Activated naive CD8-positive, alpha-beta T cell treated with anti-CD3 and anti-CD28 coated beads, Interleukin-2, amount 10 ng/mL, durations not matched to agents 7 days and 5 days (primary cell): ENCODE measurements around the gene NREP. TPM values are rescaled to one million over a fixed set of nuclear protein-coding genes. Genes with fewer than 3 reads are reported as not detected.

ENCODE experiments used
- ATAC-seq: fragments of 150-1000 bp; cut with Tn5 transposase; one replicate; pipeline ENCODE4 v1.10.0; 2021; ENCODE audit warnings: low read depth, moderate library complexity
- POLR2A ChIA-PET: fragments of 350-600 bp; sonication (Branson Sonifier 250); formaldehyde crosslinking; loops from one replicate; lab custom pipeline; 2021; ENCODE audit warnings: antibody characterized with exemption; lab: Charles Lee
- DNase-seq: peaks from one replicate; pipeline ENCODE4 v3.0.0; 2021
- H3K27ac Mint-ChIP-seq: one replicate; pipeline ENCODE4 v1.8.0; 2022; ENCODE audit warnings: mild to moderate bottlenecking, mixed read lengths
- H3K27me3 Mint-ChIP-seq: one replicate; pipeline ENCODE4 v1.8.0; 2022; ENCODE audit warnings: mild to moderate bottlenecking, moderate library complexity, mixed read lengths
- H3K36me3 Mint-ChIP-seq: one replicate; pipeline ENCODE4 v1.8.0; 2021; ENCODE audit warnings: mild to moderate bottlenecking, mixed read lengths
- H3K4me1 Mint-ChIP-seq: one replicate; pipeline ENCODE4 v1.8.0; 2021; ENCODE audit warnings: mixed read lengths
- H3K4me3 Mint-ChIP-seq: one replicate; pipeline ENCODE4 v1.8.0; 2022; ENCODE audit warnings: mild to moderate bottlenecking, moderate library complexity, mixed read lengths
- H3K9me3 Mint-ChIP-seq: one replicate; pipeline ENCODE4 v1.8.0; 2021; ENCODE audit warnings: mixed read lengths
- total RNA-seq, 2 experiments: library from RNA; stranded (reverse); gene quantifications; one replicate each; pipeline ENCODE4 v1.2.3, GENCODE V29; 2021

The NREP gene
- total RNA-seq, 2 experiments from 2014 or later: 19.6 to 20.2 TPM

DNA sequence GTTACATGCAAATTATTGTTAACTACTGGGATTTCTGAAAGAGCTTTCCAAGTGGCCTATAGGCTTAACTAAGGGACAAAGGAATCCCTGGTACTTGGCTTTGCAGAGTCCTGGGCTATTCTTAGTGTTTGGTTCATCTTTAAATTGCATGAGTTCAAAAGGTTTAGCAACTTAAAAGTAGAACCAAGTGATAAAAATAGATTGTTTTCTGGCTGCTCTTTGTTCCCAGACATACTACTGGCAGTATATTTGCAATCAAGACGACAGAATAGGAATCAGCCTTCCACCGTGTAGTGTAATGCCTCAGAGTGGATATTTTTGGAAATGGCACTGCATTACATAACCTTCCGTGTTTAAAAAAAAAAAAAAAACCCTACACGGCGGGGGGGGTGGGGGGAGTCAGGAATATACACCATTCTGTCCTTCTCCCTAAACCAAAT is 1.0 kb downstream of the NREP start:
- Mint-ChIP-seq H3K4me1 (peaks cover 20% of the 10 kb centered on the region), H3K4me3 (peak overlapping the region; percentile 90), H3K36me3 (peaks cover 15% of the 10 kb centered on the region), H3K27me3 (no peaks in the 10 kb centered on the region), H3K9me3 (peaks cover 3% of the 10 kb centered on the region), H3K27ac (no peak overlapping the region)
- POLR2A ChIA-PET: interaction anchor here (2.8 kb wide), 1 partner anchor 14 kb away, joined by 21 read pairs; no protein-coding TSS in a partner anchor
- ATAC-seq (no peak), DNase-seq (no peak)

DNA sequence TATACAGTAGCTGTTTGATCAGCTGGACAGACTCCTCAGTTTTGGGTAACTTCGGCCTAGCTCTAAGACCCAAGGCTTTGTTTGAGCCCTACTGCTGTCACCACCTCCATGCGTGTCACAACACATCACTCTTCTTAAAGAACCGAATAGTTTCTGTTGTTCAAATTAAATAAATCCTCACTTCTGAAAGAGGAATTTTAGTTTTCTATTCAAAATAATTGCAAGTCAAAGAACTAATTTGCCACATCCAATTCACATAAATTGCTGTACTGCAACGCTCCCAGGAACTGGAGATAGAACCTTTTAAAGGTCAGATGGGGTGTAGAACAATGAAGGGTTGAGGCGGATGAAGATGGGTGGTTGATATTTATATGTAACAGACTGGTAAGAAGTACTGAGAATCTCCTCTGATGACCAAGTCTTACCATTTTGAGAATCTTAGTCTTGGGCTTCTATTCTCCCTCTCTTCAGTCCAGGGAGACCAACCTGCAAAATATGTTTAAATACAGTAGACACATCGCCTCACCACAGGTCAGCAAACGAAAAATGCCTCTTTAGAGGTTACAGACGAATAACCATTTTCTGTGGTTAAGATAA is 1.6 kb downstream of the NREP start:
- Mint-ChIP-seq H3K36me3 (peaks cover 15% of the 10 kb centered on the region), H3K9me3 (peaks cover 3% of the 10 kb centered on the region), H3K4me1 (peaks cover 20% of the 10 kb centered on the region), H3K4me3 (peak overlapping the region; percentile 90), H3K27ac (no peak overlapping the region), H3K27me3 (no peaks in the 10 kb centered on the region)
- DNase-seq: no peak
- no peak for ATAC-seq
- POLR2A ChIA-PET: no interaction called here

DNA sequence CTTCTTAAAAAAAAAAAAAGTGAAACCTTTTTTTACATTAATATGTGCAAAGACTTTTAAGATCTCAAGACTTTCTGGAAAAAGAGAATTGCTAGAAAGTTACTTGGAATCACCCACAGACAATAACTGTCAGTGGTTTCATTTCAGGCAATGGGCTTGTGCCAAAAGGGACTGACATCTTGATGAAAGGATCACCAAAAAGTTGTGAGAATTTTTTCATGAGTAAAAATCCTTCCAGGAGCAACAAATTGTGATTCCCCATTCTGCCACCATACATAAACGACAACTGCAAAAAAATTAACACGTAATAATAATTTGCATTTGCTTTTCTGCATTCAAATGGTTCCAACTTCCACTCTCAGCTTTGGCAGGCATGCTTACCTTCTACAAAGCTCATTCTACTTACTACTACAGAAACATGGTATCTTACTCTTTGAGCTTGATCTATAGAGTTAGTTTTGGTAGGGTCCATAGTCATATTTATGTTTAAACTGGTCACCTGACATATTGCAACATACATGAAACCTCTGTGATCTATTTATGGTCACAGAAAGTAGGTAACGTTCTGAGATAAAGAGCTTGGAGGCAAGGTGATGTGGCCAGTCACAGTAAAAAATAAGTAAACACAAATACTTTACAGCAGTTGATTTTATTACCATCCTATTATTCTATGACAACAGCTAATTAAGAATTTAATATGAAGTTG is 3.0 kb downstream of the NREP start:
- peaks cover 3% of the 10 kb centered on the region for H3K9me3 Mint-ChIP-seq
- DNase-seq (no peak), ATAC-seq (no peak)
- no peaks in the 10 kb centered on the region for H3K27me3 Mint-ChIP-seq
- POLR2A ChIA-PET: interaction anchor here (1.4 kb wide), 1 partner anchor 13 kb away, joined by 3 read pairs; no protein-coding TSS in a partner anchor
- no peak overlapping the region for H3K4me3 Mint-ChIP-seq
- H3K36me3 Mint-ChIP-seq: peaks cover 17% of the 10 kb centered on the region
- no peak overlapping the region for H3K27ac Mint-ChIP-seq
- H3K4me1 Mint-ChIP-seq: peaks cover 20% of the 10 kb centered on the region

DNA sequence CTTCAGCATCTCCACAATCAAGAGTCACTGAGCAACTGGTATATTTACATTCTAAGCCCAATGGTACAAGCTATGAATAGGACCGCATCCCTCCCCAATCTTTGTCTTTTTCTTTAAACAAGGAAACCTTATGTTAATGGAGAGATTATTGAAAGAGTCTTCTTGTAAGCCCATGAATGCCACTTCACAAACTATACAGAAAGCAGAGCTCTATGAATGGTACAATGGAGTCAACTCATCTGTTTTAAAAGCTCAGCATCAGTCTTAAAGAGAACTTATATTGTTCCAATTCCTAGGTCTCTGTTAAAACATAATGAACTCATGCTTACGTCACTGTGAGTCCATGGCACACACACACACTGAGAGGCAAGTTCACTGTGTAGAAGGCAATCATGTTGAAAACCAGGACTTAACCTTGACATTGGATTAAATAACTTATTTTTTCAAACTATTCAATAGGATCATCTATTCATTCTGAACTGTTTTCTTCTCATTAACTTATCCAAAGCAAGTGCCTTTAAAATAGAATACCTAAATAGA is 4.5 kb downstream of the NREP start:
- H3K4me3 Mint-ChIP-seq: no peak overlapping the region
- no peak for ATAC-seq

DNA sequence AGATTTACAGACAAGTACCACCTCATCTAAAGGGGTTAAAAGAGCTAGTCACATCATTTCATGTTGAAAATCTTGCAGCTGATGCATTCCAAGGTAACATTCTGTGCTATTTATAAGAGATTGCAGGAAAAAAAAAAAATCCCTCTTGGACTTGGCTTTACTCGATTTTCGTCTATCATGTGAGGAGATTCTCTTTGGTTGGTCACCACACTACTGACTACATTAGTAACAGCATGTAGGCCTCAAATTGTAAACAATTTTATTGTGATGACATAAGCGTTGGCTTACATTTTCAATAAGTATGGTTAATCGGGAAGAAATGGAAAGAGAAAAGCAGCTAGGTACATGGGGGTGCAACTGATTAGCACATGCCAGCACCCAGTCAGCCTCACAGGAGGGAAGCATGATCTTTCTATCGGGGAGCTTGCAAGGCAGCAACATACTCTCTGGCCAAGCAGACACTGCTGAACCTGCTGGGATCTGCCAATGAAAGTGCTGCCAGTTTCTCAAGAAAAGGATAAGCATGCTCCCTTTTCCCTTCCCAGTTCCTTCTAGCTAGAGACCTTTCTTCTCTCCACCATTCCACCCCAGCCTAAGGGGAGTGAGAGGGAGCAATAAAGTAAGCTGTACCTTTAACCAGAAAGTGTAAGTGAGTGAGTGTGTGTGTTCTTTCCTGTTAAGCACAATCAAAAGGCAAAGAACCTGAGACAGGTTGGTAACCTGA is 7.5 kb downstream of the NREP start:
- POLR2A ChIA-PET: no interaction called here
- no peak for ATAC-seq
- no peak for DNase-seq
- Mint-ChIP-seq H3K27ac (no peak overlapping the region), H3K4me3 (no peak overlapping the region), H3K4me1 (peaks cover 4% of the 10 kb centered on the region), H3K36me3 (peaks cover 25% of the 10 kb centered on the region), H3K9me3 (peaks cover 3% of the 10 kb centered on the region), H3K27me3 (no peaks in the 10 kb centered on the region)

More for the DNA sequence above, 4.5 kb downstream of the NREP start:
- POLR2A ChIA-PET: no interaction called here
- H3K9me3 Mint-ChIP-seq: peaks cover 3% of the 10 kb centered on the region
- peaks cover 17% of the 10 kb centered on the region for H3K36me3 Mint-ChIP-seq
- peaks cover 16% of the 10 kb centered on the region for H3K4me1 Mint-ChIP-seq
- H3K27me3 Mint-ChIP-seq: no peaks in the 10 kb centered on the region
- no peak overlapping the region for H3K27ac Mint-ChIP-seq
- no peak for DNase-seq

DNA sequence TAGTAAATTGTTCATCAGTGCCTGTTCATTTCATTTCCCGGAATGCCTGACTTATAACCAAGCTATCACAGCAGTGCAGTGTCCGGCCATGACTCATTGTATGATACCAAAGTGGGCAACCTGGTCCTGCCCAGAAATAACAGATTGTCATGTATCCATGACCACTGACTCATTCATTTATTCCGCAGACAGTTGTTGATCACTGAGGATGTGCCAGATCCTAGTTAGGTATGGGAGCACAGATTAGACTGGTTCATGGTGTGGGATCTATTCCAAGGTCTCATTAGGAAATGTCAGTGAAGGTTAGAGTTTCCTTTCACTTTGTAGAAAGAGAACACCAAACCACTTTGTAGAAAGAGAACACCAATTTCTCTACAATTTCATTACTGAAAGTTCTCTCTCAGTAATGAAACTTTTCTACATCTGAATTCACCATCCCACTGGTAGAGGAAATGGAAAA is 8.7 kb downstream of the NREP start:
- no peak overlapping the region for H3K4me3 Mint-ChIP-seq
- H3K9me3 Mint-ChIP-seq: no peaks in the 10 kb centered on the region
- POLR2A ChIA-PET: no interaction called here
- ATAC-seq: no peak
- no peak for DNase-seq
- H3K27me3 Mint-ChIP-seq: no peaks in the 10 kb centered on the region
- no peak overlapping the region for H3K27ac Mint-ChIP-seq
- no peaks in the 10 kb centered on the region for H3K4me1 Mint-ChIP-seq
- peaks cover 24% of the 10 kb centered on the region for H3K36me3 Mint-ChIP-seq

DNA sequence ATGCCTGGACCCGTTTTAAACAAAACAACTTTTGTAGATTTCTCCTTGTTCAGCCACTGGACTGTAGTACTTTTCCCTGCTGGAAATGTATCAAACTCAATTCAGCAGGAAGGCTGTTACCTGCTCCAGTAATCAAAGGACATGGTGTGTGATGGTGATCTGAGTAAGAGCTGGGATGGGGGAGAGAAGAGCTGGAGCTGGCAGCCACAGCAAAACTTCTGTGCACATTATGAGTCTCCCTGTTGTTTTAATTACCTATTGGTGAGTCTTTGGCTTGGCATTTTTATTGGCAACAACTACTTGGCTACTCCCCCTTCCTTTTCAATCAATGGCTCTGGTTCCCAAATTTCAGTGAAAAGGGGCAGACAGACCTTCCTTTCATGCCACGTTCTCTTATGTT is 9.7 kb downstream of the NREP start:
- no peaks in the 10 kb centered on the region for H3K27me3 Mint-ChIP-seq
- POLR2A ChIA-PET: no interaction called here
- H3K9me3 Mint-ChIP-seq: no peaks in the 10 kb centered on the region
- H3K4me3 Mint-ChIP-seq: no peak overlapping the region
- DNase-seq (no peak), ATAC-seq (no peak)
- peaks cover 5% of the 10 kb centered on the region for H3K4me1 Mint-ChIP-seq
- no peak overlapping the region for H3K27ac Mint-ChIP-seq
- peaks cover 19% of the 10 kb centered on the region for H3K36me3 Mint-ChIP-seq

DNA sequence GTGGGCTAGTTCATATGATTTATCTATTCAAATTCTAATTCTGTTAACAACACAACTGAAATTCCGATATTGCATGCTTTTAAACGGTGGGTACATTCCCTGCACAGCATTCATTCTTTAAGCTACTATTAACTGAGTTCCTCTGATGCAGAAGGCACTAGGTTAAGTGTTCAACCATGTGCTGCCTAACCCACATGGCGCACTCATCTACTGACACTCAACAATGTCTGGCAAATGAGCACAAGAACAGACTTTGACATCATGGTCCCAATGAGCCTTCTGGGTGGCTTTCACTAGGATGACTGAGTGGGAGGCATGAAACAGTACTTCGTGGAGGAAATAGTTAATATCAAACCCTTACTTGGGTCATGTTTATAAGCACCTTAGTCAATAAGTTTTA is 10.2 kb downstream of the NREP start:
- Mint-ChIP-seq H3K27me3 (no peaks in the 10 kb centered on the region), H3K9me3 (no peaks in the 10 kb centered on the region), H3K4me1 (peaks cover 9% of the 10 kb centered on the region), H3K27ac (no peak overlapping the region), H3K36me3 (peaks cover 17% of the 10 kb centered on the region), H3K4me3 (no peak overlapping the region)
- POLR2A ChIA-PET: no interaction called here
- no peak for ATAC-seq
- no peak for DNase-seq

DNA sequence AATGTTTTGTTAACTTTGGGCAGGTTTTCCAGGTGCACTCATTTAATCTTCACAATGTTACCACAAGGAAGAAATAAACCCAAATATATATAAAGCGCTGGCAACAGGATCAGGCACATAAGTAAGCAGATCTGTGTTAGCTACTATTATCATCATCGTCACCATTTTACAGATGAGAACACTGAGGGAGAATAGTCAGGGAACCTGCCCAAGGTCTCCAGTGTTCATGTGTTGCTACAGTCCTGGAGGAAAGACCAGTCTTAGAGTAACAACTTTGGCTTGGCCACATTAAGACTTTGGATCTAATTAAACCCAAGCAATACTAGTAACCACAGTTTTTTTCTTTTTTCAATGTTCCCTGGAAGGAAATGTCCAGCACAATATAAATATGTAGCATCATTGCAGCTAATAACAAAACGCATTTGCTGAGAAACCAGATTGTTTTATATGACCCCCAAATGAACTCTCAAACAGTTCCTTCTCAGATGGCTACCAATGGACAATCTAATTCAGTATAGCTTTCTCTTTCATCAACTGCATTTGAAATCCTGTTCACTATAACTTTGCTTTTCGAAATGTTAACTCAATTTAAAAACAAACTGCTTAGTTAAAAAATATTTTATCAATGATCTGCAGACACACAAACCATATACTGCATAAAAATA is 11.8 kb downstream of the NREP start:
- ATAC-seq: no peak
- H3K27me3 Mint-ChIP-seq: no peaks in the 10 kb centered on the region
- DNase-seq: no peak
- peaks cover 15% of the 10 kb centered on the region for H3K36me3 Mint-ChIP-seq
- no peaks in the 10 kb centered on the region for H3K9me3 Mint-ChIP-seq
- peaks cover 19% of the 10 kb centered on the region for H3K4me1 Mint-ChIP-seq
- H3K4me3 Mint-ChIP-seq: no peak overlapping the region
- POLR2A ChIA-PET: no interaction called here
- H3K27ac Mint-ChIP-seq: no peak overlapping the region

DNA sequence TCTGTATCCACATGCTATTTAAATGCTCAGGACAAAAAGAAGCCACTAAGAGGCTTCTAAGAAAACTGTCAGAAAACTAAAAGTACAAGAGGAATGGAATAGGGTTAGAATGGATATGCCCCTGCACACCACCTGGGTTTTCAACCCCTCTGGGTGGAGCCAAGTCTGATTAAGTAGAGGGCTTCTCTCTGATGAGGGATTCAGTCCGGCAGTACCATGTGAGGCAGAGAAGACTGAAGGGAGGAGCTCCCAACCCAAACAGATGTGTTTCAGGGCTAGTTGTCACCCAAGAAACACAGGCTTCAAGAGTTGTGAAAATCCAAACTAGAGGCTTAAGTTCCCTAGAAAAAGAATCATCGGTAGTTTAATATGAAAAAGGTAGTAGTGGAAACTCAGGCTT is 12.5 kb downstream of the NREP start:
- Mint-ChIP-seq H3K4me3 (no peak overlapping the region), H3K36me3 (peaks cover 16% of the 10 kb centered on the region), H3K27ac (no peak overlapping the region), H3K4me1 (peaks cover 19% of the 10 kb centered on the region), H3K27me3 (no peaks in the 10 kb centered on the region), H3K9me3 (no peaks in the 10 kb centered on the region)
- ATAC-seq (no peak), DNase-seq (no peak)
- POLR2A ChIA-PET: no interaction called here

DNA sequence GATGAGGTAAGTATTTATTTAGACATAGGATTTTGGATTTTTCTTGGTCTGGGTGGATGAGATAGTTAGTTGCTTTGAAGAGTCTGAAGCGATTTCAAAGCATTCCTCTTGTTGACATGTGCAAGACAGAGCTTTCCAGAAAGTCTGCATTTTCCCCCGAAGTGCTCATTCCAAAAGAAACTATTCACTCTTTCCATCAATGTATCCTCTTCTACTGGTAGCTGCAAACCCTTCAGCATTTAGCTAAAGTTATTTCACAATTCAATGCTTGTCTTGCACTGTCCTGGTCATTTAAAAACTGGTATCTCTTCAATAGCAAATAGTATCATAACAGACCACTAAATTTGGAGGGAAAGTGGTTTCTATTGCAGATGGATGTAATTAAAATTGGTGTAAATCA is 13.0 kb downstream of the NREP start:
- Mint-ChIP-seq H3K4me1 (peaks cover 19% of the 10 kb centered on the region), H3K27ac (no peak overlapping the region)
- POLR2A ChIA-PET: no interaction called here

DNA sequence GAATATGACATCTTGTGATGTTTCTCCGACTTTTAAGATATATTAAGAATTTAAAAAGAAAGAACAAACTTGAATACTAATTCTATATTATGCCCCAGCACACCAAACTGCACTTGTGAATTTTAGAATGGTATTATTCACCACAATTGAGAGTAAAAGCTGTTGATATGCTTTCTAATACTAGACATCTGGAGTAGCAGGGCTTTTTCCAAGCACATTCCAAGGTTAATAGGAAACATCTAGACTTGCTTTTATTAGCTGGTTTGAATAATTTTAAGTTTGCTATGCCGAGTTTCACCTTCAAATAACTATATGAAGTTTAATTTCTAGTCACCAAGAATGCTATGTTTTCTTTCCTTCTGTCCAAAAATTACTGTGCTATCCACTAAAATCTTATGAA is 13.5 kb downstream of the NREP start:
- Mint-ChIP-seq H3K9me3 (no peaks in the 10 kb centered on the region), H3K4me1 (peaks cover 21% of the 10 kb centered on the region), H3K27me3 (no peaks in the 10 kb centered on the region), H3K4me3 (no peak overlapping the region), H3K36me3 (peaks cover 14% of the 10 kb centered on the region), H3K27ac (no peak overlapping the region)
- no peak for ATAC-seq
- no peak for DNase-seq
- POLR2A ChIA-PET: interaction anchor here (2.6 kb wide), 1 partner anchor 14 kb away, joined by 21 read pairs; the partner anchor contains the start of gene NREP

More for the DNA sequence above, 13.0 kb downstream of the NREP start:
- H3K36me3 Mint-ChIP-seq: peaks cover 14% of the 10 kb centered on the region
- H3K4me3 Mint-ChIP-seq: no peak overlapping the region
- H3K9me3 Mint-ChIP-seq: no peaks in the 10 kb centered on the region
- no peak for ATAC-seq
- no peak for DNase-seq
- no peaks in the 10 kb centered on the region for H3K27me3 Mint-ChIP-seq
